Activated B cell treated with CpG ODN at 0.5 μM for 24 hours (primary cell): ENCODE results near the gene TXNDC11. TPM values are rescaled to one million over a fixed set of nuclear protein-coding genes. Genes with fewer than 3 reads are reported as not detected.

ENCODE experiments used
- ATAC-seq: fragments of 200-7000 bp; cut with Tn5 transposase; one replicate; pipeline ENCODE4 v1.10.0; 2021; ENCODE audit warnings: low read depth, mild to moderate bottlenecking, moderate library complexity
- CTCF ChIA-PET: fragments of 350-600 bp; sonication (Branson Sonifier 250); formaldehyde crosslinking; loops from one replicate; lab custom pipeline; 2021; ENCODE audit warnings: antibody characterized with exemption; lab: Charles Lee
- POLR2A ChIA-PET: fragments of 350-600 bp; sonication (Branson Sonifier 250); formaldehyde crosslinking; loops from one replicate; lab custom pipeline; 2021; ENCODE audit warnings: antibody characterized with exemption; lab: Charles Lee
- DNase-seq: peaks from one replicate; pipeline ENCODE4 v3.0.0; 2022
- H3K27ac Mint-ChIP-seq: one replicate; pipeline ENCODE4 v1.8.0; 2020; ENCODE audit warnings: mixed read lengths
- H3K27me3 Mint-ChIP-seq: one replicate; pipeline ENCODE4 v1.8.0; 2021; ENCODE audit warnings: mixed read lengths
- H3K36me3 Mint-ChIP-seq: one replicate; pipeline ENCODE4 v1.8.0; 2021; ENCODE audit warnings: low read depth, mixed read lengths
- H3K4me1 Mint-ChIP-seq: one replicate; pipeline ENCODE4 v1.8.0; 2021; ENCODE audit warnings: mixed read lengths
- H3K4me3 Mint-ChIP-seq: one replicate; pipeline ENCODE4 v1.8.0; 2020; ENCODE audit warnings: mild to moderate bottlenecking, mixed read lengths
- H3K9me3 Mint-ChIP-seq: one replicate; pipeline ENCODE4 v1.8.0; 2020; ENCODE audit warnings: mixed read lengths
- intact Hi-C: fragments of 100-400 bp; cut with micrococcal nuclease; formaldehyde crosslinking; loops from one replicate; pipeline ENCODE4 v1.15.1; 2024
- total RNA-seq: library from RNA; stranded (reverse); gene quantifications from 2 replicates; pipeline ENCODE4 v1.2.3, GENCODE V29; 2022
- TF ChIP-seq, protein P1 (sequence below): fragments of 200-600 bp; IDR thresholded peaks from one replicate; pipeline ENCODE4 v1.8.0; 2022; ENCODE audit warnings: antibody characterized with exemption, mild to moderate bottlenecking

The TXNDC11 gene
- total RNA-seq, 1 donor from 2014 or later, result 63.2 TPM

- Mint-ChIP-seq H3K27me3 (no peaks in the 10 kb centered on the region), H3K36me3 (peaks cover 86% of the 10 kb centered on the region), H3K9me3 (no peaks in the 10 kb centered on the region), H3K27ac (peak overlapping the region; percentile 84), H3K4me3 (no peak overlapping the region), H3K4me1 (peaks cover 69% of the 10 kb centered on the region)
- POLR2A ChIA-PET, result interaction anchor here (0.6 to 2.1 kb wide), 6 partner anchors 9 to 108 kb away, joined by 3 to 6 read pairs (median 4); no protein-coding TSS in a partner anchor
- no peak for DNase-seq
- intact Hi-C loops, result no loop called here
- CTCF ChIA-PET, result interaction anchor here (0.8 to 1.1 kb wide), 2 partner anchors 22 to 283 kb away, joined by 3 to 5 read pairs; no protein-coding TSS in a partner anchor
- ATAC-seq, result no peak
- TF ChIP-seq, protein P1, sequence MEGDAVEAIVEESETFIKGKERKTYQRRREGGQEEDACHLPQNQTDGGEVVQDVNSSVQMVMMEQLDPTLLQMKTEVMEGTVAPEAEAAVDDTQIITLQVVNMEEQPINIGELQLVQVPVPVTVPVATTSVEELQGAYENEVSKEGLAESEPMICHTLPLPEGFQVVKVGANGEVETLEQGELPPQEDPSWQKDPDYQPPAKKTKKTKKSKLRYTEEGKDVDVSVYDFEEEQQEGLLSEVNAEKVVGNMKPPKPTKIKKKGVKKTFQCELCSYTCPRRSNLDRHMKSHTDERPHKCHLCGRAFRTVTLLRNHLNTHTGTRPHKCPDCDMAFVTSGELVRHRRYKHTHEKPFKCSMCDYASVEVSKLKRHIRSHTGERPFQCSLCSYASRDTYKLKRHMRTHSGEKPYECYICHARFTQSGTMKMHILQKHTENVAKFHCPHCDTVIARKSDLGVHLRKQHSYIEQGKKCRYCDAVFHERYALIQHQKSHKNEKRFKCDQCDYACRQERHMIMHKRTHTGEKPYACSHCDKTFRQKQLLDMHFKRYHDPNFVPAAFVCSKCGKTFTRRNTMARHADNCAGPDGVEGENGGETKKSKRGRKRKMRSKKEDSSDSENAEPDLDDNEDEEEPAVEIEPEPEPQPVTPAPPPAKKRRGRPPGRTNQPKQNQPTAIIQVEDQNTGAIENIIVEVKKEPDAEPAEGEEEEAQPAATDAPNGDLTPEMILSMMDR, result no peak
Observed at GRCh38 chr16:11691235-11691634, 51.4 kb downstream of the TXNDC11 start.

DNA sequence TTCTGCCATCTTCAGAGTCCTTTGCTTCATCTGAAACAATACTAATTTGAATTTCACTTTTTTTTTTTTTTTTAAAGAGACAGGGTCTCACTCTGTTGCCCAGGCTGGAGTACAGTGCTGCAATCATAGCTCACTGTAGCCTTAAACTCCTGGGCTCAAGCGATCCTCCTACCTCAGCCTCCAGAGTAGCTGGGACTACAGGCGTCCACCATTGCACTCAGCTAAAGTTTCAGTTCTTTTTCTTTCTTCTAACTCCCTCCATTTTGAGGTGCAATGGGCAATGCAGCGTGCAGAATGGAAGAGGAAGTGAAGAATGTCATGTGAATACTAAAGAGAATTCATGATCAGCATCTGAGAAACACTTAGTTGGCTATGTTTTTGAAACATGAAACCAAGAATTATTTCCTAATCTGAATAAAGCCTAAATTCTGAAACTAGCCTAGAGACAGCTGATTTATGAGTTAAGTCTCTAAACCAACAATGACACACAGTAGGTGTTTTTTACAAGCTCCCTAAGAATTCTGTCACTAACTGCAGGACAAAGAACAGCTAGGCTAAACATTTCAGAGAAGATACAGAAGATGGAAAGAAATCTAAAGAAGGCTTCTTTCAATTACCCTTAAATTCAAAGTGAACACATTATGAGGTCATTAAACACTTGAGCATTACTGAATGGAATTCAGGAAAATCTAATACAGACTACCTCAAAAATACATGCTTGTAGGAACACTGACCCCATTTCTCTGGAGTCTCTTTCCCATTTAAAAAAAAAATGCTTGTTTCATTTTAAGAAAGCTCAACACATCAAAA lies 53.4 kb downstream of the TXNDC11 start:
- Mint-ChIP-seq H3K4me1 (peaks cover 76% of the 10 kb centered on the region), H3K27me3 (no peaks in the 10 kb centered on the region), H3K27ac (peak overlapping the region; percentile 84), H3K36me3 (peaks cover 82% of the 10 kb centered on the region), H3K9me3 (no peaks in the 10 kb centered on the region), H3K4me3 (peak overlapping the region; percentile 58)
- intact Hi-C loops, result loop anchor here (1.0 to 10.0 kb wide), 6 partner anchors 20 to 584 kb away; partner anchors contain the start of genes GSPT1, LITAF, SOCS1 and TXNDC11
- no peak for DNase-seq
- ChIA-PET POLR2A (interaction anchor here (0.6 to 2.8 kb wide), 27 partner anchors 9 to 725 kb away, joined by 3 to 22 read pairs (median 5); partner anchors contain the start of genes RSL1D1, SOCS1, TXNDC11 and ZC3H7A), CTCF (interaction anchor here (1.1 to 3.5 kb wide), 7 partner anchors 19 to 280 kb away, joined by 3 to 20 read pairs (median 5); no protein-coding TSS in a partner anchor)
- TF ChIP-seq, protein P1, result no peak
- ATAC-seq, result peak; percentile 98

DNA sequence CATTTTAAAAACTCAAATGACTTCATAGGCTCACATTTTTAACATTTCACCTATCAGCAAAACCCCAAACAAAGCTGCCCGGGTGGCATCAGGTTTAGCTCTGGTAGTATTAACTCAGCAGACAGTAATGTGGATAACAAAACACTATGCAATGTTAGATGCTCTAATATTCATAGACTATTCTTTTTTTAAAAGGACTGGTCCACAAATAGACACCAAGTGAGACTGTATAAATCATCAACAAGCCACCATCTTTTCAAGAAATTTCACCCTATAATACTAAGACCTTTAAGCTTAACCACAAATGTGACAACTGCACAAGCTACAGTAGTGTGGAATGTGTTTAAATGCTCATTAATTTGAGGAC lies 54.2 kb downstream of the TXNDC11 start:
- TF ChIP-seq, protein P1, result no peak
- Mint-ChIP-seq H3K36me3 (peaks cover 84% of the 10 kb centered on the region), H3K4me3 (no peak overlapping the region), H3K4me1 (peaks cover 84% of the 10 kb centered on the region), H3K9me3 (no peaks in the 10 kb centered on the region), H3K27ac (peak overlapping the region; percentile 84), H3K27me3 (no peaks in the 10 kb centered on the region)
- ATAC-seq (no peak), DNase-seq (no peak)
- ChIA-PET POLR2A (interaction anchor here (0.6 to 2.8 kb wide), 21 partner anchors 8 to 433 kb away, joined by 3 to 22 read pairs (median 5); partner anchors contain the start of genes SOCS1, TXNDC11 and ZC3H7A), CTCF (interaction anchor here (0.6 to 3.5 kb wide), 6 partner anchors 19 to 280 kb away, joined by 3 to 20 read pairs (median 5); partner anchors contain the start of gene LITAF)
- intact Hi-C loops, result loop anchor here (2.0 to 10.0 kb wide), 5 partner anchors 54 to 584 kb away; partner anchors contain the start of genes GSPT1, LITAF, SOCS1 and TXNDC11

GRCh38 chr16:11687601-11688519 lies 54.8 kb downstream of the TXNDC11 start:
- H3K4me1 Mint-ChIP-seq, result peaks cover 90% of the 10 kb centered on the region
- peaks cover 86% of the 10 kb centered on the region for H3K36me3 Mint-ChIP-seq
- H3K9me3 Mint-ChIP-seq, result no peaks in the 10 kb centered on the region
- TF ChIP-seq, protein P1, result no peak
- no peak overlapping the region for H3K4me3 Mint-ChIP-seq
- H3K27ac Mint-ChIP-seq, result peak overlapping the region; percentile 65
- intact Hi-C loops, result loop anchor here (2.0 to 10.0 kb wide), 5 partner anchors 55 to 583 kb away; partner anchors contain the start of genes GSPT1, LITAF, SOCS1 and TXNDC11
- H3K27me3 Mint-ChIP-seq, result no peaks in the 10 kb centered on the region
- ATAC-seq (no peak), DNase-seq (no peak)
- ChIA-PET CTCF (interaction anchor here (0.6 to 3.5 kb wide), 5 partner anchors 27 to 279 kb away, joined by 3 to 20 read pairs (median 5); partner anchors contain the start of gene LITAF), POLR2A (interaction anchor here (0.6 to 2.8 kb wide), 15 partner anchors 7 to 432 kb away, joined by 3 to 22 read pairs (median 5); partner anchors contain the start of genes SOCS1 and TXNDC11)
